Activated naive CD4-positive, alpha-beta T cell treated with anti-CD3 and anti-CD28 coated beads, Interleukin-2, amount 50 U/mL, for 24 hours (primary cell): ENCODE results near the gene PRRT1.
A peak's percentile ranks its signal among the peaks of the same experiment; 100 is the strongest.

Source experiments
- H3K27ac Mint-ChIP-seq: one replicate; pipeline ENCODE4 v1.8.0; 2021; ENCODE audit warnings: mild to moderate bottlenecking, mixed read lengths
- H3K27me3 Mint-ChIP-seq: one replicate; pipeline ENCODE4 v1.8.0; 2021; ENCODE audit warnings: mixed read lengths
- H3K36me3 Mint-ChIP-seq: one replicate; pipeline ENCODE4 v1.8.0; 2021; ENCODE audit warnings: mixed read lengths
- H3K4me1 Mint-ChIP-seq: one replicate; pipeline ENCODE4 v1.8.0; 2021; ENCODE audit warnings: mixed read lengths
- H3K4me3 Mint-ChIP-seq: one replicate; pipeline ENCODE4 v1.8.0; 2021; ENCODE audit warnings: mild to moderate bottlenecking, mixed read lengths
- H3K9me3 Mint-ChIP-seq: one replicate; pipeline ENCODE4 v1.8.0; 2021; ENCODE audit warnings: mixed read lengths

PRRT1 gene

GRCh38 chr6:32181915-32182529 lies 30.3 kb upstream of the PRRT1 start:
- peak overlapping the region; percentile 20 for H3K27ac Mint-ChIP-seq
- no peaks in the 10 kb centered on the region for H3K27me3 Mint-ChIP-seq
- peaks cover 10% of the 10 kb centered on the region for H3K36me3 Mint-ChIP-seq
- H3K4me1 Mint-ChIP-seq = peaks cover 73% of the 10 kb centered on the region
- H3K4me3 Mint-ChIP-seq = no peak overlapping the region
- H3K9me3 Mint-ChIP-seq = no peaks in the 10 kb centered on the region

- H3K9me3 Mint-ChIP-seq = no peaks in the 10 kb centered on the region
- H3K4me3 Mint-ChIP-seq = no peak overlapping the region
- H3K27me3 Mint-ChIP-seq = no peaks in the 10 kb centered on the region
- peak overlapping the region; percentile 48 for H3K27ac Mint-ChIP-seq
- H3K36me3 Mint-ChIP-seq = peaks cover 7% of the 10 kb centered on the region
- H3K4me1 Mint-ChIP-seq = peaks cover 73% of the 10 kb centered on the region
Observed at GRCh38 chr6:32181148-32181702, 29.5 kb upstream of the PRRT1 start.

- H3K4me1 Mint-ChIP-seq = peaks cover 71% of the 10 kb centered on the region
- peaks cover 7% of the 10 kb centered on the region for H3K36me3 Mint-ChIP-seq
- H3K9me3 Mint-ChIP-seq = no peaks in the 10 kb centered on the region
- no peaks in the 10 kb centered on the region for H3K27me3 Mint-ChIP-seq
- H3K27ac Mint-ChIP-seq = peak overlapping the region; percentile 98
- peak overlapping the region; percentile 57 for H3K4me3 Mint-ChIP-seq
Observed at GRCh38 chr6:32179766-32180405, 28.1 kb upstream of the PRRT1 start.

GRCh38 chr6:32178547-32179440 lies 27.1 kb upstream of the PRRT1 start:
- peaks cover 75% of the 10 kb centered on the region for H3K4me1 Mint-ChIP-seq
- no peaks in the 10 kb centered on the region for H3K9me3 Mint-ChIP-seq
- peak overlapping the region; percentile 98 for H3K27ac Mint-ChIP-seq

GRCh38 chr6:32177788-32178546 lies 26.2 kb upstream of the PRRT1 start, which contains the start of gene RNF5:
Gene RNF5, plus strand, starts transcription at chr6:32178405. Its CDS starts 107 bp downstream, at chr6:32178512.
- Mint-ChIP-seq H3K9me3 (no peaks in the 10 kb centered on the region), H3K4me1 (peaks cover 79% of the 10 kb centered on the region), H3K36me3 (peaks cover 7% of the 10 kb centered on the region), H3K27me3 (no peaks in the 10 kb centered on the region), H3K4me3 (peak within 1 kb of the TSS; percentile 93), H3K27ac (peak within 1 kb of the TSS; percentile 98)

More at GRCh38 chr6:32178547-32179440, 27.1 kb upstream of the PRRT1 start:
- peak overlapping the region; percentile 93 for H3K4me3 Mint-ChIP-seq
- H3K36me3 Mint-ChIP-seq = peaks cover 7% of the 10 kb centered on the region
- H3K27me3 Mint-ChIP-seq = no peaks in the 10 kb centered on the region

GRCh38 chr6:32177183-32177787 lies 25.5 kb upstream of the PRRT1 start:
- H3K4me1 Mint-ChIP-seq = peaks cover 79% of the 10 kb centered on the region
- H3K27me3 Mint-ChIP-seq = no peaks in the 10 kb centered on the region
- no peaks in the 10 kb centered on the region for H3K9me3 Mint-ChIP-seq
- H3K27ac Mint-ChIP-seq = peak overlapping the region; percentile 98
- peaks cover 7% of the 10 kb centered on the region for H3K36me3 Mint-ChIP-seq
- H3K4me3 Mint-ChIP-seq = peak overlapping the region; percentile 93

GRCh38 chr6:32176476-32177182 lies 24.9 kb upstream of the PRRT1 start:
- Mint-ChIP-seq H3K36me3 (peaks cover 7% of the 10 kb centered on the region), H3K4me1 (peaks cover 79% of the 10 kb centered on the region), H3K27me3 (no peaks in the 10 kb centered on the region), H3K27ac (peak overlapping the region; percentile 98), H3K4me3 (peak overlapping the region; percentile 93), H3K9me3 (no peaks in the 10 kb centered on the region)

GRCh38 chr6:32175711-32176475 lies 24.2 kb upstream of the PRRT1 start, which contains the start of gene AGPAT1:
Gene AGPAT1, minus strand, starts transcription at chr6:32176084. Its CDS starts 4,588 bp downstream, at chr6:32171496.
- peak within 1 kb of the TSS; percentile 93 for H3K4me3 Mint-ChIP-seq
- peak within 1 kb of the TSS; percentile 98 for H3K27ac Mint-ChIP-seq
- H3K36me3 Mint-ChIP-seq = peaks cover 7% of the 10 kb centered on the region

GRCh38 chr6:32175322-32175710 lies 23.6 kb upstream of the PRRT1 start:
- H3K9me3 Mint-ChIP-seq = no peaks in the 10 kb centered on the region
- H3K4me3 Mint-ChIP-seq = peak overlapping the region; percentile 93
- H3K36me3 Mint-ChIP-seq = peaks cover 3% of the 10 kb centered on the region
- peak overlapping the region; percentile 85 for H3K27ac Mint-ChIP-seq
- peaks cover 73% of the 10 kb centered on the region for H3K4me1 Mint-ChIP-seq
- no peaks in the 10 kb centered on the region for H3K27me3 Mint-ChIP-seq

More at GRCh38 chr6:32175711-32176475, 24.2 kb upstream of the PRRT1 start, which contains the start of gene AGPAT1:
- no peaks in the 10 kb centered on the region for H3K9me3 Mint-ChIP-seq
- no peaks in the 10 kb centered on the region for H3K27me3 Mint-ChIP-seq
- H3K4me1 Mint-ChIP-seq = peaks cover 79% of the 10 kb centered on the region

GRCh38 chr6:32174416-32174815 lies 22.7 kb upstream of the PRRT1 start:
- Mint-ChIP-seq H3K4me3 (peak overlapping the region; percentile 65), H3K4me1 (peaks cover 64% of the 10 kb centered on the region), H3K9me3 (no peaks in the 10 kb centered on the region), H3K27ac (no peak overlapping the region), H3K36me3 (peaks cover 7% of the 10 kb centered on the region), H3K27me3 (no peaks in the 10 kb centered on the region)

- Mint-ChIP-seq H3K4me3 (peak overlapping the region; percentile 39), H3K4me1 (peaks cover 53% of the 10 kb centered on the region), H3K27ac (peak overlapping the region; percentile 86), H3K36me3 (peaks cover 12% of the 10 kb centered on the region), H3K27me3 (no peaks in the 10 kb centered on the region), H3K9me3 (no peaks in the 10 kb centered on the region)
Observed at GRCh38 chr6:32173051-32173727, 21.4 kb upstream of the PRRT1 start.

GRCh38 chr6:32171234-32171633 lies 19.5 kb upstream of the PRRT1 start:
- Mint-ChIP-seq H3K9me3 (no peaks in the 10 kb centered on the region), H3K4me3 (no peak overlapping the region), H3K27me3 (no peaks in the 10 kb centered on the region), H3K4me1 (peaks cover 36% of the 10 kb centered on the region), H3K36me3 (peaks cover 16% of the 10 kb centered on the region), H3K27ac (no peak overlapping the region)

GRCh38 chr6:32170294-32170693 lies 18.6 kb upstream of the PRRT1 start:
- no peak overlapping the region for H3K27ac Mint-ChIP-seq

More at GRCh38 chr6:32170294-32170693, 18.6 kb upstream of the PRRT1 start:
- Mint-ChIP-seq H3K4me3 (no peak overlapping the region), H3K36me3 (peaks cover 17% of the 10 kb centered on the region), H3K4me1 (peaks cover 33% of the 10 kb centered on the region), H3K27me3 (no peaks in the 10 kb centered on the region), H3K9me3 (no peaks in the 10 kb centered on the region)
